HTERT RPE-1 (cell line): Measurements from ENCODE around the gene SYNJ2.

Source experiments
- in situ Hi-C: fragments of 300-500 bp; cut with MboI; formaldehyde crosslinking; loops from 4 replicates; pipeline ENCODE4 v1.14.3; 2020; ENCODE audit warnings: low sequenced_read_pairs

The SYNJ2 gene

DNA sequence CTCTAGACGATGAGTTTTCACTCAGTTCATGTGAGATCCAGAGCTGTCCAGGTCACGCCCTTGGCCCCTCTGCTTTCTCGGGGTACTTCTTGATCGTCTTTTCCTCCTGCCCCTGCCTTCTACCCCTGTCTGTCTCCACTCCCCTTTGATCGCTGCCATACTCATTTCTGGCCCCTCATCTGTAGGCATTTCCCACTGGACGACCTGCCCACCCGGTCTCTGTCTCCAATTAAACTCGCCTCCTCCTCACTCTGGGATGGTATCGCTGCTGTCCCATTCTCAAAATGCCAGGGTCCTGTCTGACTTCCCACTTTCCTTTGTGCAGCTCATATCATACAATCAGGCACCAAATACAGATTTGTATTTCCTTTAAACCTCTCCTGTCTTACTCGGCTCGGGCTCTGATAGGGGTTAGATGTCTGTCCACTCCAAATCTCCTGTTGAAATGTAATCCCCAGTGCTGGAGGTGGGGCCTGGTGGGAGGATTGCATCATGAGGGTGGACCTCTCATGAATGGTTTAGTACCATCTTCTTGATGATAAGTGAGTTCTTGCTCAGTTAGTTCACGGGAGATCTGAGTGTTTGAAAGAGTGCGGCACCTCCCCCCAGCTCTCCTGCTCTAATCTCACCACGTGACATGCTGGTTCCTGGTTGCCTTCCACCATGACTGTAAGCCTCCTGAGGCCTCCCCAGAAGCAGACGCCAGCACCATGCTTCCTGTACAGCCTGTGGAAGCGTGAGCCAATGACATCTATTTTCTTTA, 3.5 kb upstream of the SYNJ2 start:
- in situ Hi-C loops, result no loop called here

DNA sequence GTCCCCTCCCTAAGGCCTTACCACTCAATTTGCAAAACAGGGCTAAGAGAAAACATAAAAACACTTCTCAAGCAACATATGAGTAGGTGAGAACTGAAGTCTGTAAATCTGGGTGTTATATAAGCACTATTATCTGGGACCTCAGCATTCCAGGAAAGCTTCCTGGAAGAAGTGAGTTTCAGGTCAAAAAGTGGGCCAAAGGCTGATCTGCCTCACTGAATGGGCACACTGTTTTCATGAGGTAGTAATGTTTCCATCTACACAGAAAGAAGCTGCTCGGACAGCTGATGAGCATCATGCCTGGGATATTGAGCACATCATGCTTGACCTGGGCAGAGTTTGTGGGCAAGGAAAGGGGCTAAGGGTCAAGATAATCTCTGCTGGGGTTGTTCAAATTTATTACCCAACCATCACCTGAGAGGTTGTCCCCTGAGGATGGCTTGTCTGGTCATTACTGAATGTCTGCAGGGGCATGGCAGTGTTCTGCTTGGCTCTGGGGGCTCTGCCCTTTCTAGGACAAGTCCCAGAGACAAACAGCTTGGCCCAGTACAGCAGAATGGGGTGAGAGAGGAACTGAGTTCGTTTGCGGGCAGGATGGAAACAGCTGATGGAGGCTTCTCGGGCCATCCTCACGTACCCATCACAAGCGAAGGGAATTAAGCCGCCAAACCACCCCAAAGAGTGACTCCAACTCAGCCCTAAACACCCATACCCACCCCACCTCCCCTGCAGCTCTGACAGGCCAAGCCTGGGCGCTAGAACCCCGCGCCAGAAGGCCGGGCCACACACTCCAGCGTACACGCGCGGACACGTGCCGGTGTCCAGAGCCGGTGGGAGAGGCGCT, 1.2 kb upstream of the SYNJ2 start:
- in situ Hi-C loops, result no loop called here

DNA sequence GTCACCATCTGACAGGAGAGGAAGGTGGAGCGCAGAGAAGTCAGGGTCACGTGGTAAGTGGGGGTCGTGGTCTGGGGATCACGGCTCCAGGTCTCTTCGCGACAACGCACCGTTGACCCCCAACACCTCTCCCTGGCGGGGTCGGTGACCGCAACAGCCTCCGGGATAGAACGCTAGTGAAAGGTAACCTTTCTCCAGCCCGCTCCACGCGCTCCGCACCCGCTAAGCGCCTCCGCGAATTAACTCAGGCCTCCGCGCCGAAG, 600 bp upstream of the SYNJ2 start:
- in situ Hi-C loops, result no loop called here

DNA sequence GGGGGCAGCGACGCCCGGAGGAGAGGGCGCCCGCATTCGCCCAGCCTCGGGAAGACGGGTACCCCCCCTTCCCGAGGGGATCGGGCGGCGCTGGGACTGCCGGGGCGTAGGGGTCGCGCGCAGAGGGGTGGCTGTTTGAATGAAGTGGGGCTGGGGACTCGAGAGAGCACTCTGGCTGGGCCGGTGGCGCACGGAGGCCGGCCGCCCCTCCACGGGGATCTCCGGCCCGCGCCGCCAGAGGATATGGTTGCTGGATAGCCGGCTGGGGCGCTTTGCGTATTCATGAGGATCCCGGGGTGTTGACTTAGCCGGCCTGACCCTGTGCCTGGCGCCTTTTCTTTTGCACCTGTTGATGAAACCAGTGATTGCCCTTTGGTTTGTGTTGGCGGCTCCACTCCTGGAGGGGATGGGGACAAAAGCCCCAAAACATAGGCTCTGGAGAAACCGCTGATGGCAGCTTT, 469 bp downstream of the SYNJ2 start:
- in situ Hi-C loops, result no loop called here

DNA sequence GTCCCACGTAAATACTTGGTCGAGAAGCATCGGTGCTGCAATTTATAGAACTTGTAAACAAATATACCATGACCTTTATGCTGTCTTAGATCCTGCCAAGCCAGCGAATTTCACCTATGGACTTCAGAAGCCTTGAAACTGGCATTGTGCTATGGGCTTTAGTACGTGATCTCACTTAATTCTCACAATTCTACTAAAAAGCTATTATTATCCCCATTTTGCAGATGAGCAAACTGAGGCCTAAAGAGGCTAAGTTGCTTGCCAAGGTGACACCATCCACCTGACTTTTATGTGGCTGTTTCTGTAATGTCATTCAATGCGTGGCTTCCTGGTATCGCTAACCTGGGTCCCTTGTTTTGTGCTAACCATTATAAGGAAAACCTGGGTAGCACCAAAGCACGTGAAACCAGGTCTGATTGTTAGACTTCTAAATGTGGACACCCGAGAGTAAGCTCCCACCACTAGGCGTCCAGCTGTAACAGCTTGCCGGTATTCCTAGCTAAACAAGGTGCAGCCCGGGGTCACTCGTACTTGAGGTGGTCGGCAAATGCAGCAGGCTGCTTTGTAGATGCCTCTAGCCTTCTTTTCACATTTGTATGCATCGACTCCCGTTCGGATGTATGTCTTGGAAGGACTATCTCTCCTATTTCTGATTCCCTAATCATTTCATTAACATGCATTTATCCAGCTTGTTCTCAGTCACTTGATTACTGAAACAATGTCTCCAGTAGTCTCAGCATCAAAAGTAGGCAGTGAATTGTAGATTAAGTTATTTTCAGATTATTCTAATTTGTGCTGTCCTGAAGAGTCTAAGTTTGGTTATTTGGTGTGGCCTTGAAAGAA, 1.1 kb downstream of the SYNJ2 start:
- in situ Hi-C loops, result no loop called here

DNA sequence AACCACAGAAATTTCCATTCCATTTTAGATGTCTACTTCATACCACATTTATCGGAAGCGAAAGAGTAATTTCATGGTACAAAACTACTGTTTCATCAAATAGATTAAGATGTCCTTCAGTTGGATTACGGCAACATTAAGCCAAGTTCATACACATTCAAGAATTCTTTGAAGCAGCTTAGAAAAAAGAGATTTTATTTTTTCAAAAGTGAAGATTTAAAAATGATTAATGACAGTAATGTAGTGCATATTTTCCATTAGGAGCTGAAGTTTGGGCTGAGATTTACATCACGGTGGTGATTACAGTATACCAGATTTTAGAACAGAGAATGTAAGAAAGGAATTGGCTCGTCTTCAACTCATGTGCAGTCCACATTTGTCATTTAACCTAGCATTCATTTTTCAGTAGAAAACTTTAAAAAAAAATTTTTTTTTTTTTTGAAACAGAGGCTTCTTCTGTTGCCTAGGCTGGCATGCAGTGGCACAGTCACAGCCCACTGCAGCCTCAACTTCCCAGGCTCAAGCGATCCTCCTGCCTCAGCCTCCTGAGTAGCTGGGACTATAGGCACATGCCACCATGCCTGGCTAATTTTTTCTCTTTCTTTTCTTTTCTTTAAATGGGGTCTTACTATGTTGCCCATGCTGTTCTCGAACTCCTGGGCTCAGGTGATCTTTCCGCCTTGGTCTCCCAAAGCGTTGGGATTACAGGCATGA, 1.9 kb downstream of the SYNJ2 start:
- in situ Hi-C loops, result no loop called here

DNA sequence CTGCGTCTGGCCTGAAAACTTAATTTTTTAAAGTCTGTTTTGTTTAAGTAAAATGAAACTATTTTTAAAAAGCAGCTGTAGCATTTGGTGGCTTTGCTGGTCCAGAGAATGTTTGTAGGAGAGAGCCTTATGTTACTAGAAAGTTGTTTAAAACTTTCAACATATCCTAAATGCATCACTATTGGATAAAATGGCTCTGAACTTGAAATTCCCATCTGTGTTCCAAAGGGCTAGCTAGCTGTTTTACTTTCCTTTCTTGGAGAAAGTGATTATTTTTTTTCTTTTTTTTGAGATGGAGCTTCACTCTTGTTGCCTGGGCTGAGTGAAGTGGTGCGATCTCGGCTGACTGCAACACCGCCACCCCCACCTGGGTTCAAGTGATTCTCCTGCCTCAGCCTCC, 2.5 kb downstream of the SYNJ2 start:
- in situ Hi-C loops, result no loop called here

DNA sequence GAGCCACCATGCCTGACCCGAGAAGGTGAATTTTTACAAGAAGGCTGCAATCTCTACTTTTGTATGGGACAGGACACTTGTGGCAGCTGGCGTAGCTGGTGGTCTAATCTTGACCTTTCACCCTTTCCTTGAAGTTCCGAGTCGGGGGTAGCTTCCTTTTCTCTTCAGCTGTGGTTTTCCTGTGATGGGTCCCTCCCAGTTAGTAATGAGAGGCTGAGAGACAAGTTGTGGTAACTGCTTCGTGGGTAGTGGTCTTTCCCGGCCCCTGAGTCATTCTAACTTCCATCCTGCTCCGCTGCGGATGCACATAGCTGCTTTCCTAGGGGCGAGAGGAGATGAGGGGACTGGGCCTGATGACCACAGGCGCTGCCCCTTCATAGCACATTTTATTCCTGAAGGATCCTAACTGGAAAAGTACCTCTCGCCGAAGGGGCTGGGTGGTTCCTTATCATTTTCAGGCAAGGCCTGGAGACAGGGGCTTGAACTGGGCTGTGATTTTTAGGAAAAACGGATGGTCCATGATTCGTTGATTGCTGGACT, 3.1 kb downstream of the SYNJ2 start:
- in situ Hi-C loops, result no loop called here

DNA sequence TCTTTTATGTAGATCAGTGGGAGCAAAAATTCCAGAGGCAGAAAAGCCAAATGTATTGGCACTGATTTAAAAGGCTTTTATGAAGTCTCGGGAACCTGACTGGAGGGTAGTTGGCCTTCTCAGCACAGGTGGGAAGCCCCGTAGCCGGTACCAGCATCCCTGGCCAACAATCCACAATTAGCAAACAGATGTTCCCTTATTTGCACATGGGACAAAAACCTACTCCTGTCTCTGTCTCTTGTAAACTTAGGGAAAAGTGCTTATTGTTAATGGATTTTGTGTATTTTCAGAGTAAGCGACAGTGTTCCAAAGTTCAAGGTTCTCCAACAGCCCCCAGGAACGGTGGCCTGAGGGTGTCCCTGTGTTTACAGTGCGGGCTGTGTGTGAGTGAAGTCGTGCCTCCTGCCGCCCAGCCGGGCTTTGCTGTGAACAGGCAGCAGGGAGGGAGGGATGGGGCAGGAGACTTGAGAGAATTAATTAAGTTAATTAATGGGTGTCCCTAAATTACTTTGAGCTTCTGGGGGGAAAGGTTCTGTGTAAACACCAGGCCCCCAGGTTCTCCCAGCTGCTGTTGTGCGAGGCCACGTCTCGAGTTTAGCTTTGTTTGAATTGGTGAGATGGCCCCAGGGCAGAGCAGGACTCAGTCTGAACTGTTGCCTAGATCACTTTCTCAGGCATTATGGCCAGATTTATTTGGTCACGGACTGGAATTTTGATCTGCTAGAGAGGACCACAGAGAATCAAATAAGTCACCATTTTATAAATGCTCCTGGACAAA, 3.9 kb downstream of the SYNJ2 start:
- in situ Hi-C loops, result no loop called here

DNA sequence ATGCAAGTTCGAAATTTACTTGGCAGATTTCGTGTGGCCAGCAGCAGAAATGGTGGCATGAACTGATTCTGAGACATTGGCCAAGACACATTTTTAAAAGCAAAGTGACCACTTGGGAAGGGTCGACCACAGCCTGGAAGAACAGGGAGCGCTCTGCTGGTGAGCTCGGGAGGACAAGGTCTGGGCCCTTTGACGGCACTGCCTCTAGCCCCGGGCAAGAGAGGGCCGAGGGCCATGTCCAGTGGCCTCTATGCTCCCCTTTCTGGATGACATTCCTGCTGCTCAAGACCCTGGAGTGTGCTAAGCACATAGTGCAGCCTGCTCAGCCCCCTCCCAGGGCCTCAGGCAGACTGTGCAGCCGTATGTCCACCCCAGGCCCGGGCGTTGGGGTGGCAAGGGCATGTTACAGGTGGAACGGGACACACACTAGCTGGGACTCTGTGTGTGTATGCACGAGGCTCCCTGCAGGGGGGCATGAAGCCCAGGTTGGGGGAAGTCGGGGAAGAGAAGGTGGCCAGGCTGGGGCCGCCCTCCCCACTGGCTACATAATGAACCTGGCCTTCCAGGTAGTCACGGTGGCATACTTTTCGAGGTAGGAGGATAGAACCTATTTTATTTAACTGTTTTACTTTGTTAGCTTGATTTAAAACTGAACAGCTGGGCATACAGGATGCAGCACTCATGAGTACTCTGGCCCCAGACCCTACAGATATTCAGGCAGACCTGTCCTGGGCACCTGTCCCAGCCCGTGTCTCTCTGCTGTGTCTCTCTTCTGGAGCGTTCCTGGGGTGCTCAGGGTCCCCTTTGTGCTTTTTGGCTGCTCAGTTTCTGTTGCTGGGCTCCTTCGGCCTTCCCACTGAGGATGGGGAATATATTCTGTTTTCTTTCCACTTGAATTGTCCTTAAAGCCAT, 6.4 kb downstream of the SYNJ2 start:
- in situ Hi-C loops, result no loop called here

DNA sequence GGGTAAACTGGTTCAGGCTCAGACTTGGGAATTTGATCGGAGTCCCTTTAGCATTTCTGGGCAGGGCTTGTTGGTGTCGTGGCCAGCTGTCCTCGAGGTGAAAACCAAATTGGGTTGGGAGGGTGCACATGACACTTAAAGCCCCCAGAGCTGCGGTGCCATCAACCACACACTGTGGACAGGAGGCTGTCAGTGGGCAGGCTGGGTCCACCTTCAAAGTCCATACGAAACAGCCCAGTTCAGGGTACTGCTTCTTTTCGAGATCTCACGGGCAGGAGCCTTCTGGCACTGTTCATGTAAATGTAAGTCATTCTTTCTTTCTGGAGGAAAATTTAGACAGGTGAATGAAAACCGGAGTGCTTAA, 7.0 kb downstream of the SYNJ2 start:
- in situ Hi-C loops, result no loop called here

DNA sequence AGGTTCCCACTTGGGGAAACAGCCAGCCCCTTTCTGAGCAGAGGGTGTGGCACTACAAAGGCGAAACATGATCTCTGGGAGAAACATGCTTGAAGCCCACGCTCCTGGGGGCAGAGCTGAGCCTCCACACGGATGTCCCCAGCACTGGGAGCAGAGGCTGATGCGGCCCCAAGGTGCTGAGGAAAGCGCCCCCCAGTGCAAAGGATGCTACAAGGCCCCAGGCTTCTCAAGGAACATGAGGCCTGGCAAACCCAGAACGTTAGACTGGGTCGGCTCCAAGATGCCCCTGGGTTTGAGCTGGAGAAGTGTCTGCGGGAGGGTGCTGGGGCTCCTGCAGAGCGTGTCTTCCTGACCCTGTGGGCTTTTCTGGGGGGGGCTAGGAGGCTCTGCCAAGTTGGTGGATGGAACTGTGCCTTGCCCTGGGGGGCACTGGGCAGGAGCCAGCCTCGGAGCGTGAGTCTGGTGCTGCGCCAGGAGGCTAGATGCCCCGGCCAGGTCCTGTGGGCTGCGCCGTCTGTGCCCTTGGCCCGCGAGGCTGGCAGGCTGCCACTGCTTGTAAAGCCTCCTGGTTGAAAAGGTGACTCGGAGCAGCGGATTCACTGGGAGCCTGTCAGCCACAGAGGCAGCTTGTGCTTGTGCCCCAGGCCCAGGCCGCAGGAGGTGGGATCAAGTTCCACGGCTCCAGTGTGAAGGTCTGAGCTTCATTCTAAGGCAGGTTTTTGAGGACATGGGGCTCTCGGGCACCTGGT, 8.1 kb downstream of the SYNJ2 start:
- in situ Hi-C loops, result no loop called here

DNA sequence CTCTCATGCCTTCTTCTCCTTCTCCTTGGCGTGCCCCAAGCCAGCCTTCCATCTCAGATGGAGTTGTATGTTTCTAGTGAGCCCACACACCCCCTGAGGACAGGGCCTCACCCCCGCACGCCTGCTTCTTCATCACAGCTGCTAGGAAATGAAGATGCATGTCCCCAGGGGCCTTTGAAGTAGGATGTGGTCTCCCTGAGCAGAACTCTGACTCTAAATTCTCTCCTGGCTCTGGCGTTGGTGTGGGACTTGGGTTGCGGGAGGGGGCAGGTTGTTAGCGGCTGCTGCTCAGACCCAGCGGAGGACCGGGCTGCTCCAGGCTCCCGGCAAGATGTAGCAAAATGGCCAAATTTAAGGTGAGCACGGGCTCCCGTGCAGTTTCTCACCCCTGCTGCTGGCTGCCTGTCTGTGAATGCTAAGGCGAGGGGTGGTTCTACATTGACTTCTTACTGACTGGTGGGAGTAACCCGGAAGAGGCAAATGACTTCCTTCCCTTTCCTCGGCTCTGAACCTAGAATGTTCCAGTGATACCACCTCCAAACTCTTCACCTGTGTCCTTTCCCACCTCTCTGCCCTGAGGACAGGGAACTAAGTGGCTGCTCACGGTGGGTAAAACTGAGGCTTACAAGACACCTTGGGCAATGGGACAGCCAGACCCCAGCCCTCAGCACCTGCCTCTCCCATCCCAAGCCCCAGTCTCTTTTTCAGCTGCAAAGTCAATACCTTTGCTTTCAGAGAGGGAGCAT, 8.8 kb downstream of the SYNJ2 start:
- in situ Hi-C loops, result no loop called here

DNA sequence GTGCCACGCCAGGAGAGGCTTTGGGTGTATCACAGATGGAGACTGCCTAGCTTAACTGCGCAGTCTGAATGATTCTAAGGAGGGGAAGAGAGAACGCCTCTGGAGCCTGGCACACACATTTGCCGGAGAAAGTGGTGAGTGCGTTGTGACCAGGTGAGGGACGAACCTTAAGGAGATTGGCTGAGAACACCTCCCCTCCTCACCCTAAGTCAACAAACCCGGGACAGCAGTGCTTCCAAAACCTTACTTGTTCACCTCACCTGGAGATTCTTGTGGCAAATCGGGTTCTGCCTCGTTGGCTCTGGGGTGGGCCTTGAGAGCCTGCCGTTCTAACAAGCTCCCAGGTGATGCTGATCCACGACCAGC, 9.4 kb downstream of the SYNJ2 start:
- in situ Hi-C loops, result no loop called here

DNA sequence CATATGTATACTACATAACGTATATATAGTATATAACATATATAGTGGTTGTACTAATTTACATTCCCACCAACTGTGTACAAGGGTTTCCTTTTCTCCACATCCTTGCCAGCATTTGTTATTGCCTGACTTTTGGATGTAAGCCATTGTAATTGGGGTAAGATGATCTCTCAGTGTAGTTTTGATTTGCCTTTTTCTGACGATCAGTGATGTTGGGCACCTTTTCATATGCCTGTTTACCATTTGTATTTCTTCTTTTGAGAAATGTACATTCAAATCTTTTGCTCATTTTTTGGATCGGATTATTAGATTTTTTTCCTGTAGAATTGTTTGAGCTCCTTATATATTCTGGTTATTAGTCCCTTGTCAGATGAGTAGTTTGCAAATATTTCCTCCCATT, 11.4 kb downstream of the SYNJ2 start:
- in situ Hi-C loops, result no loop called here

DNA sequence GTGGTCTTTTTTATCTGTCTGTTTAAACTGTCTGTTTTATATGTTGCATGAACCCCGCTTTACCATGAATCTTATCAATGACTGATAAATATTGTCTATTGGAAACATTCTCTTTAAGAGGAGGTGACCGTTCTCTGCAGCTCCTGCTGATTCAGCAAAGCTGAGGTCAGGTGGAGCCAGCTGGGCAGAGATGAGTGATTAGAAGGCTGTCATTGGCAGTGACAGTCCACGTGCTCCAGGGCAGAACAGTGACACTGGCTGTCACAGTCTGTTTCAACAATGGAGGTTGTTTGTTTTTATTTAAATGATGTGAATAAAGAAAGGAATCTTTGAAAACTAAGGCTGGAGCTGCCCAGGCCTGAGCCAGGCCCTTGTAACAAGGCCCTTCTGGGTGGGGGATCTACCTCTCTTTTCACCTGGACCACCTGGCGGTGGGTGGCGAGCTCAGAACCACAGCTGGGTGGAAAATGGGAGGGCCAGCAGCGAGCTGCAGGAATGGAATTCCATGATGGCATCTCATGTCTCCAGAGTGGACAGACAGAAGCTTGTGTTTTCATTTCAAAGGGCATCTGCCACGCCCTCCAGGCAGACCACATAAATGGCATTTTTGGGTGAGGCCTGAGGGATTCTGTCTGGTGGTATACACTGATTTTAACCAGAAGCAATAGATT, 12.6 kb downstream of the SYNJ2 start:
- in situ Hi-C loops, result no loop called here

DNA sequence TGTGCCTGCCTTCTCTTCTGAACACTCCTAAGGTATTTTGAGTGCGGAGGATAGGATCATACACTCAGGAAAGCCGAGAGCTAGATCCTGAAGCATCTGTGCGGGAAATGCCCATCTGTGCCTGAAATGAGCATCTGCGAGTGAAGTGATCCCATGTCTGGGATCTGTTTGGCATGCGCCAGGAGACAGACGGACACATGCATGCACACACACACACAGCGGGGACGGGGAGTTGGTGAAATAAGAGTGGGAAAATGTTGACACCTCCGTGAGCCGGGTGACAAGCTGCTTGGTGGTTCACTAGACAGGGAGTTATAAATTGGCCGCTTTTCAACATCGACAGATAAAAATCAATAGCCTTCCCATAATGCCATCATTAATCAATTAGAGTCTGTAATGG, 13.8 kb downstream of the SYNJ2 start:
- in situ Hi-C loops, result no loop called here
